Measurements from ENCODE around the gene NUPR1. TPM values are rescaled to one million over a fixed set of nuclear protein-coding genes. Genes with fewer than 3 reads are reported as not detected.

NUPR1 gene
- total and polyA plus RNA-seq, 2 of the 13 experiments (the other 11 are each of a cell fraction or from before 2014, with no cell fraction given) = 18.0 to 25.6 TPM

DNA sequence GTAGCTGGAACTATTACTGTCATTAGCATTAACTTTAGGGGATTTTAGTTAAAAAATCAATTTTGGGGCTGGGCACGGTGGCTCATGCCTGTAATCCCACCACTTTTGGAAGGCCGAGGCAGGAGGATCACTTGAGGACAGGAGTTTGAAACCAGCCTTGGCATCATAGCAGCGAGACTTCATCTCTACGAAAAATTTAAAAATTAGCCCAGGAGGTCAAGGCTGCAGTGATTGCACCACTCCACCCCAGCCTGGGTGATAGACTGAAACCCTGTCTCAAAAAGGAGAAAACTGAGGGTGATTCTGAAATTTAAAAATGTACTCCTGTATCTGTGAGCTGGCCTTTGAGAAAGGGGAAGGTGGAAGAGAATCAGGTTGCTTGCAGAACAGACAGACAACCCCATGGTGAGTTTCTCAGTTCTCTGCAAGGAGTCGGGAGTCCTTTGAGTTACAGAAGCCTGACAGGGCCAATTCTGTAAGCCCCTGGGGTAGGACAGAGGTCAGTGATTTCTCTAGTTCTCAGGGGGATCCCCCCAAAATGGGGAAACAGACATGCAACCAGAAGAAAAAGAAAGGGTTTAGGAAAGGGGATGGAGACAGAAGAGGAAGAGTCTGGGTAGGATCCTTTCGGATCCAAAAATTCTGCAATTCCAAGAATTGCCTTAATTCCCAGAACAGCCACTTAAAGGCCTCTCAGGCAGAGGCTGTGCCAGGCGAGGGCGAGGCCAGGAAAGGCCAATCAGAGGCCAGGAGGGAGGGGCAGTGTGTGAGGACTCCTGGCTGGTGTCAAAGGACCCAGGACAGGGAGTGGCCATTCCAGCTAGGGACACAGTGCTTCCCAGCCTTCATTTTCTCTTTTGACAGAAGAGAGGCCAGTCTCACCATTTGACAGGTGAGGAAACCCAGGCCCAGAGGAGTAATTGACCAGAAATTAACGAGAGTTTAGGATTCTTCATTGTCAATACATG, 6.7 kb downstream of the NUPR1 start (continued):
- TF ChIP-seq, protein P1, sequence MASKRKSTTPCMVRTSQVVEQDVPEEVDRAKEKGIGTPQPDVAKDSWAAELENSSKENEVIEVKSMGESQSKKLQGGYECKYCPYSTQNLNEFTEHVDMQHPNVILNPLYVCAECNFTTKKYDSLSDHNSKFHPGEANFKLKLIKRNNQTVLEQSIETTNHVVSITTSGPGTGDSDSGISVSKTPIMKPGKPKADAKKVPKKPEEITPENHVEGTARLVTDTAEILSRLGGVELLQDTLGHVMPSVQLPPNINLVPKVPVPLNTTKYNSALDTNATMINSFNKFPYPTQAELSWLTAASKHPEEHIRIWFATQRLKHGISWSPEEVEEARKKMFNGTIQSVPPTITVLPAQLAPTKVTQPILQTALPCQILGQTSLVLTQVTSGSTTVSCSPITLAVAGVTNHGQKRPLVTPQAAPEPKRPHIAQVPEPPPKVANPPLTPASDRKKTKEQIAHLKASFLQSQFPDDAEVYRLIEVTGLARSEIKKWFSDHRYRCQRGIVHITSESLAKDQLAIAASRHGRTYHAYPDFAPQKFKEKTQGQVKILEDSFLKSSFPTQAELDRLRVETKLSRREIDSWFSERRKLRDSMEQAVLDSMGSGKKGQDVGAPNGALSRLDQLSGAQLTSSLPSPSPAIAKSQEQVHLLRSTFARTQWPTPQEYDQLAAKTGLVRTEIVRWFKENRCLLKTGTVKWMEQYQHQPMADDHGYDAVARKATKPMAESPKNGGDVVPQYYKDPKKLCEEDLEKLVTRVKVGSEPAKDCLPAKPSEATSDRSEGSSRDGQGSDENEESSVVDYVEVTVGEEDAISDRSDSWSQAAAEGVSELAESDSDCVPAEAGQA (IDR thresholded peaks at IDR 0.05; ENCODE audit: low read depth) = no peak
- TF ChIP-seq, protein P1 (CRISPR knock-in tag; IDR thresholded peaks at IDR 0.05; ENCODE audit: borderline replicate concordance) = no peak
- no peak for TF ChIP-seq GATA4 (IDR thresholded peaks at IDR 0.05; ENCODE audit: borderline replicate concordance, low read depth)
- 0 out of 2 replicates have a peak, but pooled peaks have one; percentile 43 for TF ChIP-seq GLI4 (CRISPR knock-in tag; IDR thresholded peaks at IDR 0.05; ENCODE audit: borderline replicate concordance)
- TF ChIP-seq ZIK1 (CRISPR knock-in tag; IDR thresholded peaks at IDR 0.05; ENCODE audit: borderline replicate concordance, low read depth) = no peak
- TF ChIP-seq, protein P2, sequence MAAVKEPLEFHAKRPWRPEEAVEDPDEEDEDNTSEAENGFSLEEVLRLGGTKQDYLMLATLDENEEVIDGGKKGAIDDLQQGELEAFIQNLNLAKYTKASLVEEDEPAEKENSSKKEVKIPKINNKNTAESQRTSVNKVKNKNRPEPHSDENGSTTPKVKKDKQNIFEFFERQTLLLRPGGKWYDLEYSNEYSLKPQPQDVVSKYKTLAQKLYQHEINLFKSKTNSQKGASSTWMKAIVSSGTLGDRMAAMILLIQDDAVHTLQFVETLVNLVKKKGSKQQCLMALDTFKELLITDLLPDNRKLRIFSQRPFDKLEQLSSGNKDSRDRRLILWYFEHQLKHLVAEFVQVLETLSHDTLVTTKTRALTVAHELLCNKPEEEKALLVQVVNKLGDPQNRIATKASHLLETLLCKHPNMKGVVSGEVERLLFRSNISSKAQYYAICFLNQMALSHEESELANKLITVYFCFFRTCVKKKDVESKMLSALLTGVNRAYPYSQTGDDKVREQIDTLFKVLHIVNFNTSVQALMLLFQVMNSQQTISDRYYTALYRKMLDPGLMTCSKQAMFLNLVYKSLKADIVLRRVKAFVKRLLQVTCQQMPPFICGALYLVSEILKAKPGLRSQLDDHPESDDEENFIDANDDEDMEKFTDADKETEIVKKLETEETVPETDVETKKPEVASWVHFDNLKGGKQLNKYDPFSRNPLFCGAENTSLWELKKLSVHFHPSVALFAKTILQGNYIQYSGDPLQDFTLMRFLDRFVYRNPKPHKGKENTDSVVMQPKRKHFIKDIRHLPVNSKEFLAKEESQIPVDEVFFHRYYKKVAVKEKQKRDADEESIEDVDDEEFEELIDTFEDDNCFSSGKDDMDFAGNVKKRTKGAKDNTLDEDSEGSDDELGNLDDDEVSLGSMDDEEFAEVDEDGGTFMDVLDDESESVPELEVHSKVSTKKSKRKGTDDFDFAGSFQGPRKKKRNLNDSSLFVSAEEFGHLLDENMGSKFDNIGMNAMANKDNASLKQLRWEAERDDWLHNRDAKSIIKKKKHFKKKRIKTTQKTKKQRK (IDR thresholded peaks at IDR 0.05; ENCODE audit: low read length) = no peak
- TF ChIP-seq, protein P3, sequence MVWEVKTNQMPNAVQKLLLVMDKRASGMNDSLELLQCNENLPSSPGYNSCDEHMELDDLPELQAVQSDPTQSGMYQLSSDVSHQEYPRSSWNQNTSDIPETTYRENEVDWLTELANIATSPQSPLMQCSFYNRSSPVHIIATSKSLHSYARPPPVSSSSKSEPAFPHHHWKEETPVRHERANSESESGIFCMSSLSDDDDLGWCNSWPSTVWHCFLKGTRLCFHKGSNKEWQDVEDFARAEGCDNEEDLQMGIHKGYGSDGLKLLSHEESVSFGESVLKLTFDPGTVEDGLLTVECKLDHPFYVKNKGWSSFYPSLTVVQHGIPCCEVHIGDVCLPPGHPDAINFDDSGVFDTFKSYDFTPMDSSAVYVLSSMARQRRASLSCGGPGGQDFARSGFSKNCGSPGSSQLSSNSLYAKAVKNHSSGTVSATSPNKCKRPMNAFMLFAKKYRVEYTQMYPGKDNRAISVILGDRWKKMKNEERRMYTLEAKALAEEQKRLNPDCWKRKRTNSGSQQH (CRISPR knock-in tag; IDR thresholded peaks at IDR 0.05; ENCODE audit: low read depth) = no peak
- no peak for TF ChIP-seq SP1 (IDR thresholded peaks at IDR 0.05)
- peak; percentile 36; the same call in 1 of the 2 replicates for TF ChIP-seq SP1 (CRISPR knock-in tag; IDR thresholded peaks at IDR 0.05)
- TF ChIP-seq, protein P4, sequence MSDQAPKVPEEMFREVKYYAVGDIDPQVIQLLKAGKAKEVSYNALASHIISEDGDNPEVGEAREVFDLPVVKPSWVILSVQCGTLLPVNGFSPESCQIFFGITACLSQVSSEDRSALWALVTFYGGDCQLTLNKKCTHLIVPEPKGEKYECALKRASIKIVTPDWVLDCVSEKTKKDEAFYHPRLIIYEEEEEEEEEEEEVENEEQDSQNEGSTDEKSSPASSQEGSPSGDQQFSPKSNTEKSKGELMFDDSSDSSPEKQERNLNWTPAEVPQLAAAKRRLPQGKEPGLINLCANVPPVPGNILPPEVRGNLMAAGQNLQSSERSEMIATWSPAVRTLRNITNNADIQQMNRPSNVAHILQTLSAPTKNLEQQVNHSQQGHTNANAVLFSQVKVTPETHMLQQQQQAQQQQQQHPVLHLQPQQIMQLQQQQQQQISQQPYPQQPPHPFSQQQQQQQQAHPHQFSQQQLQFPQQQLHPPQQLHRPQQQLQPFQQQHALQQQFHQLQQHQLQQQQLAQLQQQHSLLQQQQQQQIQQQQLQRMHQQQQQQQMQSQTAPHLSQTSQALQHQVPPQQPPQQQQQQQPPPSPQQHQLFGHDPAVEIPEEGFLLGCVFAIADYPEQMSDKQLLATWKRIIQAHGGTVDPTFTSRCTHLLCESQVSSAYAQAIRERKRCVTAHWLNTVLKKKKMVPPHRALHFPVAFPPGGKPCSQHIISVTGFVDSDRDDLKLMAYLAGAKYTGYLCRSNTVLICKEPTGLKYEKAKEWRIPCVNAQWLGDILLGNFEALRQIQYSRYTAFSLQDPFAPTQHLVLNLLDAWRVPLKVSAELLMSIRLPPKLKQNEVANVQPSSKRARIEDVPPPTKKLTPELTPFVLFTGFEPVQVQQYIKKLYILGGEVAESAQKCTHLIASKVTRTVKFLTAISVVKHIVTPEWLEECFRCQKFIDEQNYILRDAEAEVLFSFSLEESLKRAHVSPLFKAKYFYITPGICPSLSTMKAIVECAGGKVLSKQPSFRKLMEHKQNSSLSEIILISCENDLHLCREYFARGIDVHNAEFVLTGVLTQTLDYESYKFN (CRISPR knock-in tag; conservative IDR thresholded peaks at IDR 0.05) = no peak
- no peak for TF ChIP-seq PAX8 (CRISPR knock-in tag; IDR thresholded peaks at IDR 0.05; ENCODE audit: borderline replicate concordance)
- no peak for TF ChIP-seq NFIC (IDR thresholded peaks at IDR 0.05; ENCODE audit: low read length)
- TF ChIP-seq SCMH1 (CRISPR knock-in tag; IDR thresholded peaks at IDR 0.05; ENCODE audit: borderline replicate concordance) = no peak
- no peak for TF ChIP-seq ARNTL (CRISPR knock-in tag; IDR thresholded peaks at IDR 0.05)
